ENCODE data around the gene SLAMF9. TPM values are rescaled to one million over a fixed set of nuclear protein-coding genes. Genes with fewer than 3 reads are reported as not detected.
A peak's percentile ranks its signal among the peaks of the same experiment; 100 is the strongest.

The SLAMF9 gene
- total RNA-seq, 6 experiments from 2014 or later: 0.68 to 2.2 (median 1.6) TPM; not detected in 2

DNA sequence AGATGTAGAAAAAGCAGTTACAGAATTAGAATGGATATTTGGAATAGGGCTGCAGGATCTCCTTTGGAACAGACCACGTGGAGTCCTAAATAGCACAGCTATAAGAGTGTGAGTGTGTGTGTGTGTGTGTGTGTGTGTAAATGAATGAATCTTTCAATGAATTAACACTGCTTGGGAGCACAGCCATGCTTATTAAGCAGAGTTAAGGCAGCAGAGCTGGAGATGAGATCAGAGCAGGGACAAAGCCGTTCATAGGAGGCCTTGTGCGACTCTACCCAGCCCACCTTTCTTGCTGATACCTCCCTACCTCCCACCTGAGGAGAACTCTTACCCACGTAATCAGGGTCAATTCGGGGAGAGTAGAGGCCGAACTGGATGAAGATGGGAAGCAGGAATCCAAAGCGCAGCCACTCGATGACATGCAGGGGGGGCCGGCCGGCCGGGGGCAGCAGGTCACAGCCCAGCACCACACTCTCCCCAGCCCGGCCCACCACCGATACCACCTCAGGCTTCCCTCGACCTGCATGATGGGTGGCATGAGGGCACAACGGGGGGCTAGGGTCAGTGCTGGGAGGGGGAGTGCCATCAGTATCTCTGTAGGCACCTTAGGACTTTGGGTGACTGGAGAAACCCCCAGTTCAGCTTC lies 11.3 kb downstream of the SLAMF9 start:
- no peaks in the 10 kb centered on the region for H3K27me3 ChIP-seq
- H3K27ac ChIP-seq: no peak overlapping the region
- H3K4me1 ChIP-seq: peaks cover 0 to 23% (median 10%) of the 10 kb centered on the region in 4 donors
- no peak for ATAC-seq
- intact Hi-C loops (cut with DNase I): loop anchor here in 1 of 2 donors (5.0 kb wide), 1 partner anchor 60 kb away; no protein-coding TSS in a partner anchor
- no peaks in the 10 kb centered on the region for H3K9me3 ChIP-seq
- TF ChIP-seq, protein P1, sequence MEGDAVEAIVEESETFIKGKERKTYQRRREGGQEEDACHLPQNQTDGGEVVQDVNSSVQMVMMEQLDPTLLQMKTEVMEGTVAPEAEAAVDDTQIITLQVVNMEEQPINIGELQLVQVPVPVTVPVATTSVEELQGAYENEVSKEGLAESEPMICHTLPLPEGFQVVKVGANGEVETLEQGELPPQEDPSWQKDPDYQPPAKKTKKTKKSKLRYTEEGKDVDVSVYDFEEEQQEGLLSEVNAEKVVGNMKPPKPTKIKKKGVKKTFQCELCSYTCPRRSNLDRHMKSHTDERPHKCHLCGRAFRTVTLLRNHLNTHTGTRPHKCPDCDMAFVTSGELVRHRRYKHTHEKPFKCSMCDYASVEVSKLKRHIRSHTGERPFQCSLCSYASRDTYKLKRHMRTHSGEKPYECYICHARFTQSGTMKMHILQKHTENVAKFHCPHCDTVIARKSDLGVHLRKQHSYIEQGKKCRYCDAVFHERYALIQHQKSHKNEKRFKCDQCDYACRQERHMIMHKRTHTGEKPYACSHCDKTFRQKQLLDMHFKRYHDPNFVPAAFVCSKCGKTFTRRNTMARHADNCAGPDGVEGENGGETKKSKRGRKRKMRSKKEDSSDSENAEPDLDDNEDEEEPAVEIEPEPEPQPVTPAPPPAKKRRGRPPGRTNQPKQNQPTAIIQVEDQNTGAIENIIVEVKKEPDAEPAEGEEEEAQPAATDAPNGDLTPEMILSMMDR (IDR thresholded peaks at IDR 0.05): no peak
- TF ChIP-seq POLR2A (IDR thresholded peaks at IDR 0.05): no peak
- WGBS (ENCODE audit: insufficient coverage, low coverage, low lambda C conversion rate, missing lambda C conversion rate): 69% methylated on average over 3 of the region's 15 CpGs
- DNase-seq: peak in 1 of 3 donors; percentile 30
- H3K36me3 ChIP-seq: no peaks in the 10 kb centered on the region
- no peak overlapping the region for H3K4me3 ChIP-seq

DNA sequence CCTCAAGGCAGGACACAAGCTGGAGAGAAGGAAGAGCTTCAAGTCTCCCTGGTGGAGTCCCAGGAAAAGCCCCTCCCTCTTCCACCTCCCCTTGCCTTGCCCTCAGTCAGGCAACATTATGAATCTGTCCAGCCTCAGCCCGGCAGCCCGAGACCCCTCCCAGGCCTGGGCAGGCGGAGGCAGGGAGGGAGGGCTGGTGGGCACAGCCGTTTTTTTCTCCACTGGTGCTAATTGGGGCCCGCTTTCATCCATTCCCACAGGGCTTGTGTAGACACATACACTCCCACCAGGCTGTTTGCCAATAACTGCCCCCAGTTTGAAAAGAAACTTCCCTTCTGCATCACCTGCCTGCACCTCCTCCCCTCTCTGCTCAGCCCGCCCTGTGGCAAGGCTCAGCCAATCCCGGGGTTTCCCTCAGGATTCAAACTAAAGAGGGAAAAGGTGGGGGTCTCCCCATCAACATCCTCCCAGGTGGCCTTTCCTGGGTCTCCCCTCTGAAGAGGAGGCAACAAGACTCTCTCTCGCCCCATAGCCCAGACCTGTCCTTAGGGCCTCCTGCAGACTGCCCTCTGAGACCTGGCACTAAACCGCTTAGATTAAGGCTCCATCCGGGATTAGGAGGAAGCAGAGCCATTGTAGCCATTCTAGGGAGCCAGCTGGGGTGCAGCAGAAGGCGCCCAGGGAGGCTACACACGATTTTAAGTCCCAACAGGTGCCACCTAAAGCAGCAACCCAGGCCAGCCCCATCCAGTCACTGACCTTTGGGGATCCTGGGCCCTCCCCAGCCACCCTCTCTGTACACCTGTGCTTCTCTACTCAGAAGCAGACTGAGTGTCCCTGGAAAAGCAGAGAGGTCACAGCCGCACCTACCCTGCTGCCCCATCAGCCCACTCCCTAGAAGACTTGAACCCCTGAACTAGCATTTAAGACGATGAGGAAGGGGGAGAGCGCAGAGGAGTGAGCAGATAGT lies 12.2 kb downstream of the SLAMF9 start:
- no peak overlapping the region for H3K27ac ChIP-seq
- H3K36me3 ChIP-seq: no peaks in the 10 kb centered on the region
- intact Hi-C loops (cut with DNase I): loop anchor here in 1 of 2 donors (5.0 kb wide), 1 partner anchor 60 kb away; no protein-coding TSS in a partner anchor
- ATAC-seq (no peak), DNase-seq (no peak)
- peaks cover 0 to 31% (median 13%) of the 10 kb centered on the region in 4 donors for H3K4me1 ChIP-seq
- H3K27me3 ChIP-seq: no peaks in the 10 kb centered on the region
- H3K4me3 ChIP-seq: no peak overlapping the region
- 81% methylated on average over 7 of the region's 15 CpGs for WGBS (ENCODE audit: insufficient coverage, low coverage, low lambda C conversion rate, missing lambda C conversion rate)
- no peak for TF ChIP-seq POLR2A (IDR thresholded peaks at IDR 0.05)
- TF ChIP-seq, protein P1 (IDR thresholded peaks at IDR 0.05): no peak
- no peaks in the 10 kb centered on the region for H3K9me3 ChIP-seq

DNA sequence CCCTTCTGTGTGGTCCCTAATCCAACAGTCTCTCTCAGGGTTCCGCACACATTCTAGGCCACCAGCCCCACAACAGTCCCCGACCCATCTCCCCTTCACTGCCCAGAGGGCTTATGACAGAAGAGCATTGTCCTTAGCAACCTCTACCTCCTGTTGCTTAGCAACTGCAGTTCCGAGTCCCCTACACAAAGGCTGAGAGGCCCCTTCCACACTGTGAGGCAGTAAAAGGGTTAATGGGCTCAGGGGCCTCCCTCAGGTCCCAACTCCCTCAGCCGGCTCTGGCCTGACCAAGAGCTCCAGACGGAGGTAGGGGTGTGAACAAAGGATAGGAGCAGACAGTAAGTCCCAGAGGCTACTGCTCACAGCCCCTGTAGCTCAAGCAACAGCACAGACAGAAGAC lies 12.9 kb downstream of the SLAMF9 start:
- no peak for DNase-seq
- Histone ChIP-seq H3K27me3 (no peaks in the 10 kb centered on the region), H3K9me3 (no peaks in the 10 kb centered on the region), H3K36me3 (no peaks in the 10 kb centered on the region), H3K27ac (no peak overlapping the region), H3K4me3 (no peak overlapping the region), H3K4me1 (peaks cover 0 to 39% (median 17%) of the 10 kb centered on the region in 4 donors)
- 72% methylated on average over 4 of the region's 5 CpGs for WGBS (ENCODE audit: insufficient coverage, low coverage, low lambda C conversion rate, missing lambda C conversion rate)
- no peak for ATAC-seq
- intact Hi-C loops (cut with DNase I): loop anchor here in 1 of 2 donors (5.0 kb wide), 1 partner anchor 61 kb away; no protein-coding TSS in a partner anchor
- no peak for TF ChIP-seq POLR2A (IDR thresholded peaks at IDR 0.05)
- TF ChIP-seq, protein P1 (IDR thresholded peaks at IDR 0.05): no peak

DNA sequence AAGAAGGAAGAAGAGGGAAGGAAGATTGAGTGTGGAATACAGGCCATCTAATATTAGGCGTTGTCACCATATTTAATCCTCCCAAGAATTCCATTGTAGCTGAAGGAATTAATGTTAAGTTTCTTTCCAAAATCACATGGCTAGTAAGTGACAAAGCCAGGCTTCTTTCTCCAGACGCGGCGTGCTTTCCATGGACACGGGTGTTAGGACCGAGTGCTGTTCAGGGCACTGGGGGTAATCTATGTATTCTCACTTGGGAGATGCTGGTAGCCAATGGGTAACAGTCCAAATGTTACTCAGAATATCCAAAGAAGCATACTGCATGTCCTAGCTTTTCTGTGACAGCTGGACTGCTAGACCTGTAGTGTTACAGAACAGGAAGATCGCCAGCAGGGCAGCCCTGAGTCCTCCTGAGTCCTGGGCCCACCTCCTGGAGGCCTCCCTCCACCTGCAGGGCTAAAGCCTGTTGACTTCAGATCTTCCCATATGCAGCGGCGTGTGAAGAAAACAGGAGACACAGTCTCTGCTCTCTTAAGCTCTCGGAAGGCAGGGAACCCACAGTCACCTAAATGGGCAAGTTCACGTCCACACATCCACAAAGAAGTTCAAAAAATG lies 13.9 kb downstream of the SLAMF9 start:
- intact Hi-C loops (cut with DNase I): loop anchor here in 1 of 2 donors (5.0 kb wide), 1 partner anchor 62 kb away; no protein-coding TSS in a partner anchor
- Histone ChIP-seq H3K27ac (no peak overlapping the region), H3K27me3 (no peaks in the 10 kb centered on the region), H3K4me3 (no peak overlapping the region), H3K36me3 (peaks cover 0 to 6% (median 0%) of the 10 kb centered on the region in 4 donors), H3K4me1 (peaks cover 0 to 39% (median 14%) of the 10 kb centered on the region in 4 donors), H3K9me3 (no peaks in the 10 kb centered on the region)
- TF ChIP-seq POLR2A (IDR thresholded peaks at IDR 0.05): no peak
- TF ChIP-seq, protein P1 (IDR thresholded peaks at IDR 0.05): no peak
- WGBS (ENCODE audit: insufficient coverage, low coverage, low lambda C conversion rate, missing lambda C conversion rate): 89% methylated on average over 10 of the region's 11 CpGs
- ATAC-seq (no peak), DNase-seq (no peak)

Data from right lobe of liver (tissue), 6 donors.